HepG2 (cell line): ENCODE data around the gene PSMA7. TPM values are rescaled to one million over a fixed set of nuclear protein-coding genes. Genes with fewer than 3 reads are reported as not detected.
A peak's percentile ranks its signal among the peaks of the same experiment; 100 is the strongest.

Experiments used
- BHLHE40 ChIP-seq: IDR thresholded peaks from 2 replicates; pipeline ENCODE4 v1.6.1; 2011; ENCODE audit warnings: low read length, improper control_type of control experiment
- BRD4 ChIP-seq: sonication (generic); formaldehyde crosslinking; IDR thresholded peaks from 2 replicates; pipeline ENCODE4 v1.4.0; 2020; ENCODE audit warnings: missing genetic modification reagents
- CC2D1A ChIP-seq: sonication (generic); formaldehyde crosslinking; IDR thresholded peaks from 2 replicates; pipeline ENCODE4 v1.8.1; 2023; ENCODE audit warnings: mild to moderate bottlenecking, missing genetic modification reagents
- GFI1 ChIP-seq: sonication (generic); formaldehyde crosslinking; IDR thresholded peaks from 2 replicates; pipeline ENCODE4 v1.5.0; 2020; ENCODE audit warnings: missing genetic modification reagents, mild to moderate bottlenecking, borderline replicate concordance
- NKX3-1 ChIP-seq: sonication (generic); formaldehyde crosslinking; IDR thresholded peaks from 2 replicates; pipeline ENCODE4 v1.5.0; 2020; ENCODE audit warnings: missing genetic modification reagents
- POLR2A ChIP-seq, 2 experiments: IDR thresholded peaks; 2 replicates each; pipeline ENCODE4 v1.6.1; 2011; ENCODE audit warnings: low read depth in 2 of 2, low read length in 2 of 2, mild to moderate bottlenecking in 1 of 2, moderate library complexity in 1 of 2; ENCODE audit not compliant: insufficient read depth in 1 of 2
- PRPF4 ChIP-seq: fragments of 200-400 bp; formaldehyde crosslinking; IDR thresholded peaks from 2 replicates; pipeline ENCODE4 v1.6.1; 2016; ENCODE audit warnings: low read length, low read depth; ENCODE audit not compliant: poor library complexity, severe bottlenecking
- SALL2 ChIP-seq: sonication (generic); formaldehyde crosslinking; IDR thresholded peaks from 2 replicates; pipeline ENCODE4 v1.8.1; 2023; ENCODE audit warnings: mild to moderate bottlenecking, missing genetic modification reagents, inconsistent platforms
- TOE1 ChIP-seq: sonication (generic); formaldehyde crosslinking; IDR thresholded peaks from 2 replicates; pipeline ENCODE4 v1.4.0; 2020; ENCODE audit warnings: mild to moderate bottlenecking, missing genetic modification reagents
- ZEB1 ChIP-seq: IDR thresholded peaks from 2 replicates; pipeline ENCODE4 v1.6.1; 2012; ENCODE audit warnings: mild to moderate bottlenecking, low read depth, inconsistent platforms; ENCODE audit not compliant: insufficient replicate concordance
- polyA plus RNA-seq, 8 experiments: library from polyadenylated mRNA; depleted of rRNA in 3 of 8; stranded (reverse) in 7 of 8; unstranded in 1 of 8; fragments of >200 nt; fragmentation: Illumina TruSeq in 4 of 8; extraction: Trizol in 4 of 8; gene quantifications; 2 replicates each; pipeline versions ENCODE4 v1.2.1 to v1.2.3, GENCODE V29; 2011 to 2016; ENCODE audit warnings: low read depth in 4 of 8, missing spikeins in 1 of 8, mixed read lengths in 1 of 8; ENCODE audit not compliant: insufficient read depth in 1 of 8
- total RNA-seq, 5 experiments: library from RNA; depleted of rRNA; stranded (reverse); fragments of >200 nt; fragmentation: Illumina TruSeq; extraction: Trizol; gene quantifications; 2 replicates each; pipeline ENCODE4 v1.2.3, GENCODE V29; 2016; ENCODE audit warnings: low read depth in 1 of 5
- TF ChIP-seq, protein P1 (sequence below): sonication (generic); formaldehyde crosslinking; IDR thresholded peaks from 2 replicates; pipeline ENCODE4 v1.4.0; 2020; ENCODE audit warnings: missing genetic modification reagents, borderline replicate concordance
- TF ChIP-seq, protein P2 (sequence below): sonication (generic); formaldehyde crosslinking; IDR thresholded peaks from 2 replicates; pipeline ENCODE4 v1.9.0; 2021; ENCODE audit warnings: missing genetic modification reagents, borderline replicate concordance
- TF ChIP-seq, protein P3 (sequence below): sonication (generic); formaldehyde crosslinking; IDR thresholded peaks from 2 replicates; pipeline ENCODE4 v1.4.0; 2020; ENCODE audit warnings: missing genetic modification reagents, borderline replicate concordance
- TF ChIP-seq, protein P4 (sequence below): sonication (generic); formaldehyde crosslinking; IDR thresholded peaks from 2 replicates; pipeline ENCODE4 v1.9.0; 2022; ENCODE audit warnings: low read depth, missing genetic modification reagents
- TF ChIP-seq, protein P5 (sequence below): sonication (generic); formaldehyde crosslinking; IDR thresholded peaks from 2 replicates; pipeline ENCODE4 v1.4.0; 2020; ENCODE audit warnings: mild to moderate bottlenecking, missing genetic modification reagents

The PSMA7 gene
- total and polyA plus RNA-seq, 2 of the 13 experiments (the other 11 are each of a cell fraction or from before 2014, with no cell fraction given): 531 to 631 TPM

DNA sequence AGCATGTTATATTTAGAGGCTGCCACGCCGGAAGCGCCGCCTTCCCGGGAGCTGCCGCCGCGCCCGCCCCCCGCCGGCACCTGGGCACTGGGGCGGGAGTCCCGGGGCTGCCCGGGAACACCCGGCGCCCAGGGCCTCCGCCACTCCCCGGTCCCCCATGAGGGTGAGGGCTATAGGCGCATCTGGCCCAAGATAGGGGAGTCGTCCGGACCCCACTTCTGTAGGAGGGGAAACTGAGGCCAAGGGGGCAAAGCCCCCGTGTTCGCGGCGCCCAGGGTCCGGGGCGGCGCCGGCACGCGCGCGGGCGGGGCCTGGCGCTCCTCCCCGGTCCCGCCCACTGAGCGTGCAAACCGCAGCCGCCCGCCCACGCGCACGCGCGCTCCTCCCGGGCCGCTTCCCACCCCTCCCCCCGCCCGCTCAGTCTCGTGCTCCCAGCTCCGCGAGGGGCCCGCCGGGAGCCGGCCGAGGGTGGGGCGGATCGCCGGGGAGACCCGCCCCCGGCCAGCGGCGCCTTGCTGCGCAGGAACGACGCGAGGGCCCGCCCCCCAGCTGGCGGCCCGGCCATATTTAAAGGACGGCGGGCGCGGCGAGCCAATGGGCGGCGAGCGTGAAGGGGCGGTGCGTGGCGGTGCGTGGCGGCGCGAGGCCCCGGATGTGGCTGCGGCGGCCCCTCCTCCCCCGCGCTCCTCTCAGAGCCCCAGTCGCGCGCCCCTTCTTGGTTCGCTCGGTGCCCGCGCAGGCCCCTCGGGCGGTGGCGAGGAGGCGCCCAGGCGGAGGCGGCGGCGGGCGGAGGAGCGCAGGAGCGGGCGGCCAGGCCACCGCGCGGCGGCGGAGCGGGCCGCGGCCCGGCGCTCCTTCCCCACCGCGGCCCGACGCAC is 21.2 kb downstream of the PSMA7 start, which contains the start of gene LSM14B (continued):
- TF ChIP-seq, protein P1, sequence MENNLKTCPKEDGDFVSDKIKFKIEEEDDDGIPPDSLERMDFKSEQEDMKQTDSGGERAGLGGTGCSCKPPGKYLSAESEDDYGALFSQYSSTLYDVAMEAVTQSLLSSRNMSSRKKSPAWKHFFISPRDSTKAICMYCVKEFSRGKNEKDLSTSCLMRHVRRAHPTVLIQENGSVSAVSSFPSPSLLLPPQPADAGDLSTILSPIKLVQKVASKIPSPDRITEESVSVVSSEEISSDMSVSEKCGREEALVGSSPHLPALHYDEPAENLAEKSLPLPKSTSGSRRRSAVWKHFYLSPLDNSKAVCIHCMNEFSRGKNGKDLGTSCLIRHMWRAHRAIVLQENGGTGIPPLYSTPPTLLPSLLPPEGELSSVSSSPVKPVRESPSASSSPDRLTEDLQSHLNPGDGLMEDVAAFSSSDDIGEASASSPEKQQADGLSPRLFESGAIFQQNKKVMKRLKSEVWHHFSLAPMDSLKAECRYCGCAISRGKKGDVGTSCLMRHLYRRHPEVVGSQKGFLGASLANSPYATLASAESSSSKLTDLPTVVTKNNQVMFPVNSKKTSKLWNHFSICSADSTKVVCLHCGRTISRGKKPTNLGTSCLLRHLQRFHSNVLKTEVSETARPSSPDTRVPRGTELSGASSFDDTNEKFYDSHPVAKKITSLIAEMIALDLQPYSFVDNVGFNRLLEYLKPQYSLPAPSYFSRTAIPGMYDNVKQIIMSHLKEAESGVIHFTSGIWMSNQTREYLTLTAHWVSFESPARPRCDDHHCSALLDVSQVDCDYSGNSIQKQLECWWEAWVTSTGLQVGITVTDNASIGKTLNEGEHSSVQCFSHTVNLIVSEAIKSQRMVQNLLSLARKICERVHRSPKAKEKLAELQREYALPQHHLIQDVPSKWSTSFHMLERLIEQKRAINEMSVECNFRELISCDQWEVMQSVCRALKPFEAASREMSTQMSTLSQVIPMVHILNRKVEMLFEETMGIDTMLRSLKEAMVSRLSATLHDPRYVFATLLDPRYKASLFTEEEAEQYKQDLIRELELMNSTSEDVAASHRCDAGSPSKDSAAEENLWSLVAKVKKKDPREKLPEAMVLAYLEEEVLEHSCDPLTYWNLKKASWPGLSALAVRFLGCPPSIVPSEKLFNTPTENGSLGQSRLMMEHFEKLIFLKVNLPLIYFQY (CRISPR knock-in tag): peak; percentile 27; the same call in 1 of the 2 replicates
- TF ChIP-seq SALL2 (CRISPR knock-in tag) (peak; percentile 50), PRPF4 (no peak), ZEB1 (peak; percentile 38), POLR2A (IDR thresholded peaks at IDR 0.05; ENCODE audit: insufficient read depth in 1 of 2, low read depth in 2 of 2, low read length in 2 of 2) (peak in 1 of 2 experiments; percentile 68; a peak in 2 of 4 replicates), CC2D1A (CRISPR knock-in tag) (0 out of 2 replicates have a peak, but pooled peaks have one; percentile 73), BHLHE40 (peak; percentile 98), TOE1 (CRISPR knock-in tag) (0 out of 2 replicates have a peak, but pooled peaks have one; percentile 30), GFI1 (CRISPR knock-in tag) (no peak), BRD4 (0 out of 2 replicates have a peak, but pooled peaks have one; percentile 14), NKX3-1 (CRISPR knock-in tag) (no peak; the same call in 1 of the 2 replicates)
- TF ChIP-seq, protein P2, sequence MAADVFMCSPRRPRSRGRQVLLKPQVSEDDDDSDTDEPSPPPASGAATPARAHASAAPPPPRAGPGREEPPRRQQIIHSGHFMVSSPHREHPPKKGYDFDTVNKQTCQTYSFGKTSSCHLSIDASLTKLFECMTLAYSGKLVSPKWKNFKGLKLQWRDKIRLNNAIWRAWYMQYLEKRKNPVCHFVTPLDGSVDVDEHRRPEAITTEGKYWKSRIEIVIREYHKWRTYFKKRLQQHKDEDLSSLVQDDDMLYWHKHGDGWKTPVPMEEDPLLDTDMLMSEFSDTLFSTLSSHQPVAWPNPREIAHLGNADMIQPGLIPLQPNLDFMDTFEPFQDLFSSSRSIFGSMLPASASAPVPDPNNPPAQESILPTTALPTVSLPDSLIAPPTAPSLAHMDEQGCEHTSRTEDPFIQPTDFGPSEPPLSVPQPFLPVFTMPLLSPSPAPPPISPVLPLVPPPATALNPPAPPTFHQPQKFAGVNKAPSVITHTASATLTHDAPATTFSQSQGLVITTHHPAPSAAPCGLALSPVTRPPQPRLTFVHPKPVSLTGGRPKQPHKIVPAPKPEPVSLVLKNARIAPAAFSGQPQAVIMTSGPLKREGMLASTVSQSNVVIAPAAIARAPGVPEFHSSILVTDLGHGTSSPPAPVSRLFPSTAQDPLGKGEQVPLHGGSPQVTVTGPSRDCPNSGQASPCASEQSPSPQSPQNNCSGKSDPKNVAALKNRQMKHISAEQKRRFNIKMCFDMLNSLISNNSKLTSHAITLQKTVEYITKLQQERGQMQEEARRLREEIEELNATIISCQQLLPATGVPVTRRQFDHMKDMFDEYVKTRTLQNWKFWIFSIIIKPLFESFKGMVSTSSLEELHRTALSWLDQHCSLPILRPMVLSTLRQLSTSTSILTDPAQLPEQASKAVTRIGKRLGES: 0 out of 2 replicates have a peak, but pooled peaks have one; percentile 6
- TF ChIP-seq, protein P3, sequence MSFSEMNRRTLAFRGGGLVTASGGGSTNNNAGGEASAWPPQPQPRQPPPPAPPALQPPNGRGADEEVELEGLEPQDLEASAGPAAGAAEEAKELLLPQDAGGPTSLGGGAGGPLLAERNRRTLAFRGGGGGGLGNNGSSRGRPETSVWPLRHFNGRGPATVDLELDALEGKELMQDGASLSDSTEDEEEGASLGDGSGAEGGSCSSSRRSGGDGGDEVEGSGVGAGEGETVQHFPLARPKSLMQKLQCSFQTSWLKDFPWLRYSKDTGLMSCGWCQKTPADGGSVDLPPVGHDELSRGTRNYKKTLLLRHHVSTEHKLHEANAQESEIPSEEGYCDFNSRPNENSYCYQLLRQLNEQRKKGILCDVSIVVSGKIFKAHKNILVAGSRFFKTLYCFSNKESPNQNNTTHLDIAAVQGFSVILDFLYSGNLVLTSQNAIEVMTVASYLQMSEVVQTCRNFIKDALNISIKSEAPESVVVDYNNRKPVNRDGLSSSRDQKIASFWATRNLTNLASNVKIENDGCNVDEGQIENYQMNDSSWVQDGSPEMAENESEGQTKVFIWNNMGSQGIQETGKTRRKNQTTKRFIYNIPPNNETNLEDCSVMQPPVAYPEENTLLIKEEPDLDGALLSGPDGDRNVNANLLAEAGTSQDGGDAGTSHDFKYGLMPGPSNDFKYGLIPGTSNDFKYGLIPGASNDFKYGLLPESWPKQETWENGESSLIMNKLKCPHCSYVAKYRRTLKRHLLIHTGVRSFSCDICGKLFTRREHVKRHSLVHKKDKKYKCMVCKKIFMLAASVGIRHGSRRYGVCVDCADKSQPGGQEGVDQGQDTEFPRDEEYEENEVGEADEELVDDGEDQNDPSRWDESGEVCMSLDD (CRISPR knock-in tag): peak; percentile 68
- TF ChIP-seq, protein P4, sequence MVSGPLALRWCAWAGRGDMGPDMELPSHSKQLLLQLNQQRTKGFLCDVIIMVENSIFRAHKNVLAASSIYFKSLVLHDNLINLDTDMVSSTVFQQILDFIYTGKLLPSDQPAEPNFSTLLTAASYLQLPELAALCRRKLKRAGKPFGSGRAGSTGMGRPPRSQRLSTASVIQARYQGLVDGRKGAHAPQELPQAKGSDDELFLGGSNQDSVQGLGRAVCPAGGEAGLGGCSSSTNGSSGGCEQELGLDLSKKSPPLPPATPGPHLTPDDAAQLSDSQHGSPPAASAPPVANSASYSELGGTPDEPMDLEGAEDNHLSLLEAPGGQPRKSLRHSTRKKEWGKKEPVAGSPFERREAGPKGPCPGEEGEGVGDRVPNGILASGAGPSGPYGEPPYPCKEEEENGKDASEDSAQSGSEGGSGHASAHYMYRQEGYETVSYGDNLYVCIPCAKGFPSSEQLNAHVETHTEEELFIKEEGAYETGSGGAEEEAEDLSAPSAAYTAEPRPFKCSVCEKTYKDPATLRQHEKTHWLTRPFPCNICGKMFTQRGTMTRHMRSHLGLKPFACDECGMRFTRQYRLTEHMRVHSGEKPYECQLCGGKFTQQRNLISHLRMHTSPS (CRISPR knock-in tag): no peak
- TF ChIP-seq, protein P5, sequence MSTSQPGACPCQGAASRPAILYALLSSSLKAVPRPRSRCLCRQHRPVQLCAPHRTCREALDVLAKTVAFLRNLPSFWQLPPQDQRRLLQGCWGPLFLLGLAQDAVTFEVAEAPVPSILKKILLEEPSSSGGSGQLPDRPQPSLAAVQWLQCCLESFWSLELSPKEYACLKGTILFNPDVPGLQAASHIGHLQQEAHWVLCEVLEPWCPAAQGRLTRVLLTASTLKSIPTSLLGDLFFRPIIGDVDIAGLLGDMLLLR: 0 out of 2 replicates have a peak, but pooled peaks have one; percentile 55
